ENCODE data around the gene LRRC63.

GRCh38 chr13:46317120-46317519 lies 105.4 kb downstream of the LRRC63 start:
- TF ChIP-seq POLR2A (IDR thresholded peaks at IDR 0.05; ENCODE audit: low read depth, low read length) (no peak), USF2 (IDR thresholded peaks at IDR 0.05; ENCODE audit: low read depth, low read length) (no peak), CTCF (conservative IDR thresholded peaks at IDR 0.05; ENCODE audit: low read depth, low read length) (no peak), MAFK (IDR thresholded peaks at IDR 0.05; ENCODE audit: low read depth, low read length) (no peak), CEBPB (IDR thresholded peaks at IDR 0.05; ENCODE audit: low read depth, low read length) (no peak)
